Transverse colon (tissue), 4 donors: ENCODE results near the gene LRP2. TPM values are rescaled to one million over a fixed set of nuclear protein-coding genes. Genes with fewer than 3 reads are reported as not detected.

ENCODE experiments used
- DNase-seq: peaks from one replicate; pipeline ENCODE4 v3.0.0-alpha.2; 2019
- H3K27ac ChIP-seq, 4 donors: fragments of 200-600 bp; sonication (generic); 2 replicates each; pipeline ENCODE4 v1.5.1; 2016 to 2018; ENCODE audit warnings: inconsistent platforms in 4 of 4
- H3K27me3 ChIP-seq: fragments of 200-600 bp; sonication (generic); 2 replicates; pipeline ENCODE4 v1.5.1; 2017; ENCODE audit warnings: inconsistent platforms
- H3K36me3 ChIP-seq, 4 donors: fragments of 200-600 bp; sonication (generic); 2 replicates each; pipeline ENCODE4 v1.5.1; 2017 to 2019; ENCODE audit warnings: inconsistent platforms in 4 of 4
- H3K4me1 ChIP-seq, 4 donors: fragments of 200-600 bp; sonication (generic); 2 replicates each; pipeline ENCODE4 v1.5.1; 2017 to 2020; ENCODE audit warnings: inconsistent platforms in 4 of 4
- H3K4me3 ChIP-seq, 4 donors: fragments of 200-600 bp; sonication (generic); 1 replicate in 1 of 4; 2 replicates in 3 of 4; pipeline versions ENCODE4 v1.5.1 to v1.6.1; 2017 to 2019; ENCODE audit warnings: inconsistent platforms in 4 of 4
- H3K9me3 ChIP-seq, 2 donors: fragments of 200-600 bp; sonication (generic); 2 replicates each; pipeline ENCODE4 v1.5.1; 2017 to 2019; ENCODE audit warnings: inconsistent platforms in 2 of 2
- EP300 ChIP-seq: sonication (generic); formaldehyde crosslinking; IDR thresholded peaks from one replicate; pipeline ENCODE4 v1.6.1; 2017; ENCODE audit warnings: antibody characterized with exemption, low read depth
- POLR2A ChIP-seq: fragments of 450-650 bp; IDR thresholded peaks from one replicate; pipeline ENCODE4 v1.6.1; 2016; ENCODE audit warnings: antibody characterized with exemption, mild to moderate bottlenecking, moderate library complexity
- POLR2AphosphoS5 ChIP-seq, 3 donors: sonication (generic); formaldehyde crosslinking; IDR thresholded peaks; one replicate each; pipeline ENCODE4 v1.6.1; 2016; ENCODE audit warnings: antibody characterized with exemption in 3 of 3
- WGBS, 2 donors: methylation state at CpG; one replicate each; pipeline ENCODE4 v1.1.5; 2018; ENCODE audit warnings: low coverage in 1 of 2; 5-methylcytosine and 5-hydroxymethylcytosine counted together
- in situ Hi-C, 4 donors: fragments of 200-750 bp; cut with MboI; loops; one replicate each; pipeline versions ENCODE4 v1.15.0 to v1.15.1; 2017; ENCODE audit warnings: low sequenced_read_pairs in 3 of 4, low pct_ligation_motif_present in 1 of 4, low pct_unique_long_range_greater_than_20kb in 1 of 4
- intact Hi-C: fragments of 100-400 bp; cut with DNase I; formaldehyde crosslinking; loops from one replicate; pipeline ENCODE4 v1.15.1; 2023; ENCODE audit warnings: low total_unique reads
- total RNA-seq, 4 donors: library from RNA; depleted of rRNA; stranded (reverse); fragments of >200 nt; gene quantifications; one replicate each; pipeline ENCODE4 v1.1.0, GENCODE V29; 2016
- TF ChIP-seq, protein P1 (sequence below), 5 experiments: fragments of 200-600 bp in 3 of 5; fragments of 450-650 bp in 2 of 5; sonication (generic) in 3 of 5; IDR thresholded peaks; 1 replicate in 2 of 5; 2 replicates in 3 of 5; pipeline ENCODE4 v1.5.1; 2016 to 2017; ENCODE audit warnings: antibody characterized with exemption in 5 of 5, inconsistent platforms in 3 of 5, mild to moderate bottlenecking in 2 of 5, moderate library complexity in 1 of 5

Gene LRP2
- total RNA-seq, 4 donors from 2014 or later = not detected

DNA sequence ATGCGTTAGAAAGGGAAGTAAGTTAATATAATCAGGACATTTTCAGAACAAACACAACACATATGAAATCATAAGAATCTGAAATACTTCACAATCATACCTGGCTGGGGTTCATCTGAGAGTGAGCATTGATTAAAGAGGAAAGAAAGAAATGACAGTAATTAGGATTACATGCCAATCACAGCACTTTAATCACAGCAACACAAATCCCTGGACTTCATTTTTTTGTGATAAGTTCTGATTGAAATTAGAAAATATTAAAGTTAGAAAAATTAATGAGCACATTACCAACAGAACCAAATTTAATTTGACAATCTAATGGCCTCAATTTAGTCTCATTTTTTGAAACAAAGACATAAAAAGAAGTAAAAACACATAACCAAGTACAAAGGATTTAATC lies 121.9 kb downstream of the LRP2 start:
- H3K27ac ChIP-seq = no peak overlapping the region
- in situ Hi-C loops (no loop called here), intact Hi-C loops (no loop called here)
- no peaks in the 10 kb centered on the region for H3K27me3 ChIP-seq
- 62 to 67% methylated on average over 1 of the region's 1 CpG for WGBS, 2 donors
- H3K4me3 ChIP-seq = no peak overlapping the region
- no peak for DNase-seq
- TF ChIP-seq, protein P1, sequence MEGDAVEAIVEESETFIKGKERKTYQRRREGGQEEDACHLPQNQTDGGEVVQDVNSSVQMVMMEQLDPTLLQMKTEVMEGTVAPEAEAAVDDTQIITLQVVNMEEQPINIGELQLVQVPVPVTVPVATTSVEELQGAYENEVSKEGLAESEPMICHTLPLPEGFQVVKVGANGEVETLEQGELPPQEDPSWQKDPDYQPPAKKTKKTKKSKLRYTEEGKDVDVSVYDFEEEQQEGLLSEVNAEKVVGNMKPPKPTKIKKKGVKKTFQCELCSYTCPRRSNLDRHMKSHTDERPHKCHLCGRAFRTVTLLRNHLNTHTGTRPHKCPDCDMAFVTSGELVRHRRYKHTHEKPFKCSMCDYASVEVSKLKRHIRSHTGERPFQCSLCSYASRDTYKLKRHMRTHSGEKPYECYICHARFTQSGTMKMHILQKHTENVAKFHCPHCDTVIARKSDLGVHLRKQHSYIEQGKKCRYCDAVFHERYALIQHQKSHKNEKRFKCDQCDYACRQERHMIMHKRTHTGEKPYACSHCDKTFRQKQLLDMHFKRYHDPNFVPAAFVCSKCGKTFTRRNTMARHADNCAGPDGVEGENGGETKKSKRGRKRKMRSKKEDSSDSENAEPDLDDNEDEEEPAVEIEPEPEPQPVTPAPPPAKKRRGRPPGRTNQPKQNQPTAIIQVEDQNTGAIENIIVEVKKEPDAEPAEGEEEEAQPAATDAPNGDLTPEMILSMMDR (IDR thresholded peaks at IDR 0.05) = no peak
- TF ChIP-seq POLR2A = no peak
- TF ChIP-seq POLR2AphosphoS5 (IDR thresholded peaks at IDR 0.05) = no peak
- TF ChIP-seq EP300 = no peak
- H3K4me1 ChIP-seq = no peaks in the 10 kb centered on the region
- no peaks in the 10 kb centered on the region for H3K9me3 ChIP-seq
- no peaks in the 10 kb centered on the region for H3K36me3 ChIP-seq

DNA sequence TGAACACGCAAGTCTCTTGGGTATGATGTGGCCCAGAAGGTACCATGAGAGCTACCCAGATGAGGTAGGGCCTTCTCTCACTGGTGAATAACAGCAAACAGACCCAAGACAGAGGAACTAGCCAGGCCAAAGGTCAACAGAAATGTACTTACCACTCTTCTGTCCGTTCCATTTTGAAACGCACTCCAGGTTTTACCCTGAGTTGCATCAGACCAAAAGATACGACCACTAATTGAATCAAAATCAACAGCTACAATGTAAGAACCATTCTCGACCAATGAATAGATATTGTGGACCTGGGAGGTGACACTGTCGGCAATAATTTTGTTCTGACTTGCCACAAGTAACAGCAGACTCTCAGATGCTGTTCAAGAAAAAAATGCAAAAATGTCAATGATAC lies 124.4 kb downstream of the LRP2 start:
- Histone ChIP-seq H3K4me3 (no peak overlapping the region), H3K36me3 (no peaks in the 10 kb centered on the region), H3K27ac (no peak overlapping the region), H3K9me3 (no peaks in the 10 kb centered on the region), H3K4me1 (no peaks in the 10 kb centered on the region), H3K27me3 (no peaks in the 10 kb centered on the region)
- WGBS, 2 donors = 72 to 76% methylated on average over 5 to 6 of the region's 6 CpGs
- TF ChIP-seq, protein P1 (IDR thresholded peaks at IDR 0.05) = no peak
- TF ChIP-seq POLR2AphosphoS5 (IDR thresholded peaks at IDR 0.05) (no peak), EP300 (no peak), POLR2A (no peak)
- in situ Hi-C loops (no loop called here), intact Hi-C loops (no loop called here)
- no peak for DNase-seq

DNA sequence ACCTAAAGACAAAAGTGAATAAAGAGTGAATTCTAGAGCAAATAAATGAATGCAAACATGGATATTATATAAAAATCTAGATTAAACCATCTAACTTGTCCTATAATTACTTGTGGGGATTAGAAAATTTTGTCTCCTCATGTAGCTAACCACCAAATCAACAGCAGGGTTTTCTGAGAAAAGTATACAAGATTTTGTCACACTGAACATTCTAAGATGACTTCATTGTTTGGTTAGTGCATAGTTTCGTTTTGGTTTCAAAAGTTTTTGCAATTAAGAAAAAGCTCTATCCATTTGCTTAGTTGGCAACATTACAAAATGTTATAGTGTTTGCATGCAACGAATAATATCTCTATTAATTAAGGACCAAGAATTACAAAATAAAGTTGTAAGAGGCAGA lies 125.0 kb downstream of the LRP2 start:
- TF ChIP-seq EP300 (no peak), POLR2AphosphoS5 (IDR thresholded peaks at IDR 0.05) (no peak), POLR2A (no peak)
- TF ChIP-seq, protein P1 (IDR thresholded peaks at IDR 0.05) = no peak
- DNase-seq = no peak
- intact Hi-C loops (no loop called here), in situ Hi-C loops (no loop called here)
- WGBS, 2 donors = 11 to 43% methylated on average over 2 of the region's 2 CpGs
- Histone ChIP-seq H3K27me3 (no peaks in the 10 kb centered on the region), H3K36me3 (no peaks in the 10 kb centered on the region), H3K4me3 (no peak overlapping the region), H3K4me1 (no peaks in the 10 kb centered on the region), H3K27ac (no peak overlapping the region), H3K9me3 (no peaks in the 10 kb centered on the region)

DNA sequence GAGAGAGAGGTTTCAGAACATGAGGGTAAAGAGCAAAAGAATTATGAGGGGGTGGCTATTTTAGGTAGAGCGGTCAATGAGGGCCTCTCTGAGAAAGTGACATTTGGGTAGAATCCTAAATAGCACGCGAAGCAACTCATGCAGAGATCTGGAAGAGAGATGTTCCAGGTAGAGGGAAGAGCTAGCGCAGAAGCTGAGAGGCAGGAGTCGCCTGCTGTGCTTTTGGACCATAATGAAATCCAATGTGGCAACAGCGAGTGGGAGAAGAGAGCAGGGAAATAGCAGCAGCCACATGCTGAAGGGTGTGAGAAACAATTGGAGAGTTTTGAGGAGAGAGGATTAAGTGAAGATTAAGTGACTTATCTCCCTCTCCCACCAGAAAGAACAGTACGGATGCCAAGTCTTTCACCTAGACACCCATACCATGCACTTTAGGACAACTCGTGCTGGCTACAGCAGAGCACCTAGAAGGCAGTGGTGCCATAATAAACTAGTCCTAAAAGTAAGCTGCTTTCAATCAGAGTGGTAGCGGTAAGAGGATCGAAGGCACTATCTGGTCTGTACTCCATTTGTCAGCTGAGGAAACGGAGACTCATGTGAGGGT lies 129.7 kb downstream of the LRP2 start:
- Histone ChIP-seq H3K4me1 (no peaks in the 10 kb centered on the region), H3K27ac (no peak overlapping the region), H3K27me3 (no peaks in the 10 kb centered on the region), H3K9me3 (no peaks in the 10 kb centered on the region), H3K4me3 (no peak overlapping the region), H3K36me3 (no peaks in the 10 kb centered on the region)
- intact Hi-C loops = no loop called here
- 85 to 88% methylated on average over 9 to 11 of the region's 11 CpGs for WGBS, 2 donors
- in situ Hi-C loops = no loop called here
- TF ChIP-seq POLR2AphosphoS5 (IDR thresholded peaks at IDR 0.05) (no peak), EP300 (no peak), POLR2A (no peak)
- TF ChIP-seq, protein P1 (IDR thresholded peaks at IDR 0.05) = no peak
- DNase-seq = no peak
